Measurements from ENCODE around the gene TNFSF13. TPM values are rescaled to one million over a fixed set of nuclear protein-coding genes. Genes with fewer than 3 reads are reported as not detected.

TNFSF13 gene
- total RNA-seq, 1 experiment from 2014 or later, result 46.4 TPM

DNA sequence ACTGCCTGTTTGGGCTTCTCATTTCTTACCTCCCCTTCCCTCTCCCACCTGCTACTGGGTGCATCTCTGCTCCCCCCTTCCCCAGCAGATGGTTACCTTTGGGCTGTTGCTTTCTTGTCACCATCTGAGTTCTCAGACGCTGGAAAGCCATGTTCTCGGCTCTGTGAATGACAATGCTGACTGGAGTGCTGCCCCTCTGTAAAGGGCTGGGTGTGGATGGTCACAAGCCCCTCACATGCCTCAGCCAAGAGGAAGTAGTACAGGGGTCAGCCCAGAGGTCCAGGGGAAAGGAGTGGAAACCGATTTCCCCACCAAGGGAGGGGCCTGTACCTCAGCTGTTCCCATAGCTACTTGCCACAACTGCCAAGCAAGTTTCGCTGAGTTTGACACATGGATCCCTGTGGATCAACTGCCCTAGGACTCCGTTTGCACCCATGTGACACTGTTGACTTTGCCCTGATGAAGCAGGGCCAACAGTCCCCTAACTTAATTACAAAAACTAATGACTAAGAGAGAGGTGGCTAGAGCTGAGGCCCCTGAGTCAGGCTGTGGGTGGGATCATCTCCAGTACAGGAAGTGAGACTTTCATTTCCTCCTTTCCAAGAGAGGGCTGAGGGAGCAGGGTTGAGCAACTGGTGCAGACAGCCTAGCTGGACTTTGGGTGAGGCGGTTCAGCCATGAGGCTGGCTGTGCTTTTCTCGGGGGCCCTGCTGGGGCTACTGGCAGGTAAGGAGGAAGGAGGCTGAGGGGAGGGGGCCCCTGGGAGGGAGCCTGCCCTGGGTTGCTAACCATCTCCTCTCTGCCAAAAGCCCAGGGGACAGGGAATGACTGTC, 20.7 kb downstream of the TNFSF13 start, which contains the start of gene CD68:
CD68 (plus strand) TSS at position 638 of the 833 bp plus-strand sequence; CDS start at position 678, 40 bp downstream.
- H4K20me1 ChIP-seq (ENCODE audit: insufficient read depth), result peaks cover 48% of the 10 kb centered on the region
- H2AFZ ChIP-seq, result no peak within 1 kb of the TSS
- H3K4me2 ChIP-seq, result peak within 1 kb of the TSS; percentile 72
- ChIA-PET POLR2A (ENCODE audit: unreplicated experiment) (interaction anchor here (0.6 to 1.2 kb wide), 6 partner anchors 10 to 199 kb away, joined by 3 to 8 read pairs (median 4); partner anchors contain the start of genes CHRNB1 and TP53), CTCF (interaction anchor here (0.5 to 1.5 kb wide), 3 partner anchors 10 to 298 kb away, joined by 3 to 7 read pairs (median 4); partner anchors contain the start of genes SLC2A4, SOX15 and TP53)
- H3K4me3 ChIP-seq, result peak within 1 kb of the TSS; percentile 38; the same call in 1 of the 2 replicates
- peaks cover 31% of the 10 kb centered on the region for H3K36me3 ChIP-seq (ENCODE audit: low read depth)
- intact Hi-C loops (cut with micrococcal nuclease; ENCODE audit: unreplicated experiment), result no loop called here
- peak; percentile 84 to 95 for DNase-seq
- no TSS peak for BruUV-seq (replicated peaks)
- H3K4me1 ChIP-seq (replicated peaks; ENCODE audit: insufficient read depth), result peaks cover 60% of the 10 kb centered on the region
- peaks cover 43% of the 10 kb centered on the region for H3K79me2 ChIP-seq (ENCODE audit: low read depth)
- no peaks in the 10 kb centered on the region for H3K9me2 ChIP-seq (ENCODE audit: insufficient read depth)
- TF ChIP-seq, protein P1, sequence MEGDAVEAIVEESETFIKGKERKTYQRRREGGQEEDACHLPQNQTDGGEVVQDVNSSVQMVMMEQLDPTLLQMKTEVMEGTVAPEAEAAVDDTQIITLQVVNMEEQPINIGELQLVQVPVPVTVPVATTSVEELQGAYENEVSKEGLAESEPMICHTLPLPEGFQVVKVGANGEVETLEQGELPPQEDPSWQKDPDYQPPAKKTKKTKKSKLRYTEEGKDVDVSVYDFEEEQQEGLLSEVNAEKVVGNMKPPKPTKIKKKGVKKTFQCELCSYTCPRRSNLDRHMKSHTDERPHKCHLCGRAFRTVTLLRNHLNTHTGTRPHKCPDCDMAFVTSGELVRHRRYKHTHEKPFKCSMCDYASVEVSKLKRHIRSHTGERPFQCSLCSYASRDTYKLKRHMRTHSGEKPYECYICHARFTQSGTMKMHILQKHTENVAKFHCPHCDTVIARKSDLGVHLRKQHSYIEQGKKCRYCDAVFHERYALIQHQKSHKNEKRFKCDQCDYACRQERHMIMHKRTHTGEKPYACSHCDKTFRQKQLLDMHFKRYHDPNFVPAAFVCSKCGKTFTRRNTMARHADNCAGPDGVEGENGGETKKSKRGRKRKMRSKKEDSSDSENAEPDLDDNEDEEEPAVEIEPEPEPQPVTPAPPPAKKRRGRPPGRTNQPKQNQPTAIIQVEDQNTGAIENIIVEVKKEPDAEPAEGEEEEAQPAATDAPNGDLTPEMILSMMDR (conservative IDR thresholded peaks at IDR 0.05), result no peak
- TF ChIP-seq EZH2 (IDR thresholded peaks at IDR 0.05; ENCODE audit: low read depth), result no peak
- H3K27me3 ChIP-seq (ENCODE audit: insufficient read depth, low read depth), result no peaks in the 10 kb centered on the region
- H3K9me3 ChIP-seq (ENCODE audit: insufficient read depth, low read depth), result no peaks in the 10 kb centered on the region
- peaks cover 57% of the 10 kb centered on the region for H3F3A ChIP-seq (ENCODE audit: insufficient read depth, low read depth)
- H3K27ac ChIP-seq, result peak within 1 kb of the TSS; percentile 88

DNA sequence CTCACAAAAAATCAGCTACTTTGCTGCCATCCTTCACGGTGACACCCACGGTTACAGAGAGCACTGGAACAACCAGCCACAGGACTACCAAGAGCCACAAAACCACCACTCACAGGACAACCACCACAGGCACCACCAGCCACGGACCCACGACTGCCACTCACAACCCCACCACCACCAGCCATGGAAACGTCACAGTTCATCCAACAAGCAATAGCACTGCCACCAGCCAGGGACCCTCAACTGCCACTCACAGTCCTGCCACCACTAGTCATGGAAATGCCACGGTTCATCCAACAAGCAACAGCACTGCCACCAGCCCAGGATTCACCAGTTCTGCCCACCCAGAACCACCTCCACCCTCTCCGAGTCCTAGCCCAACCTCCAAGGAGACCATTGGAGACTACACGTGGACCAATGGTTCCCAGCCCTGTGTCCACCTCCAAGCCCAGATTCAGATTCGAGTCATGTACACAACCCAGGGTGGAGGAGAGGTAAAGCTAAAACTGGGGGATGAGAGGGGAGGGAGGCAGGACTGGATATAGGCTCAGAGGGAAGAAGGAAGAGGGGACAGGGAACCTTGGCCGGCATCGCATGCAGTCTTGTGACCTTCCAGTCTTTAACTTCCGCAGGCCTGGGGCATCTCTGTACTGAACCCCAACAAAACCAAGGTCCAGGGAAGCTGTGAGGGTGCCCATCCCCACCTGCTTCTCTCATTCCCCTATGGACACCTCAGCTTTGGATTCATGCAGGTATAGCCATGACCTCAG, 21.5 kb downstream of the TNFSF13 start:
- intact Hi-C loops (cut with micrococcal nuclease; ENCODE audit: unreplicated experiment), result loop anchor here (10.0 kb wide), 3 partner anchors 275 to 535 kb away; partner anchors contain the start of genes CHD3, CYB5D1, NAA38 and SLC16A11
- no peaks in the 10 kb centered on the region for H3K9me2 ChIP-seq (ENCODE audit: insufficient read depth)
- H3K4me2 ChIP-seq, result peak overlapping the region; percentile 72
- H3K79me2 ChIP-seq (ENCODE audit: low read depth), result peaks cover 37% of the 10 kb centered on the region
- no TSS peak for BruUV-seq (replicated peaks)
- H3K27me3 ChIP-seq (ENCODE audit: insufficient read depth, low read depth), result no peaks in the 10 kb centered on the region
- H3K4me3 ChIP-seq, result peak overlapping the region; percentile 38; the same call in 1 of the 2 replicates
- ChIA-PET POLR2A (ENCODE audit: unreplicated experiment) (interaction anchor here (0.6 to 1.2 kb wide), 6 partner anchors 9 to 200 kb away, joined by 3 to 8 read pairs (median 4); partner anchors contain the start of genes CHRNB1 and TP53), CTCF (interaction anchor here (0.5 to 1.1 kb wide), 3 partner anchors 25 to 298 kb away, joined by 3 to 4 read pairs (median 3); partner anchors contain the start of genes SLC2A4 and TP53)
- peak overlapping the region; percentile 88 for H3K27ac ChIP-seq
- H3K9me3 ChIP-seq (ENCODE audit: insufficient read depth, low read depth), result no peaks in the 10 kb centered on the region
- TF ChIP-seq, protein P1 (conservative IDR thresholded peaks at IDR 0.05), result no peak
- no peak for TF ChIP-seq EZH2 (IDR thresholded peaks at IDR 0.05; ENCODE audit: low read depth)
- no peak overlapping the region for H2AFZ ChIP-seq
- peaks cover 49% of the 10 kb centered on the region for H3F3A ChIP-seq (ENCODE audit: insufficient read depth, low read depth)
- peaks cover 24% of the 10 kb centered on the region for H3K36me3 ChIP-seq (ENCODE audit: low read depth)
- DNase-seq, result no peak
- H4K20me1 ChIP-seq (ENCODE audit: insufficient read depth), result peaks cover 40% of the 10 kb centered on the region
- peaks cover 52% of the 10 kb centered on the region for H3K4me1 ChIP-seq (replicated peaks; ENCODE audit: insufficient read depth)

Measured in PC-9 (cell line).